GM23338 (cell line): Measurements from ENCODE around the gene GRWD1. TPM values are rescaled to one million over a fixed set of nuclear protein-coding genes. Genes with fewer than 3 reads are reported as not detected.
A peak's percentile ranks its signal among the peaks of the same experiment; 100 is the strongest.

Experiments used
- ATAC-seq: fragments of 200-7000 bp; cut with Tn5 transposase; 3 replicates; pipeline ENCODE4 v1.9.1; 2020
- DNase-seq: peaks from one replicate; pipeline ENCODE4 v3.0.0-alpha.2; 2015; ENCODE audit warnings: low spot score
- H2AFZ ChIP-seq: fragments of 200-600 bp; sonication (generic); 2 replicates; pipeline ENCODE4 v1.8.0; 2016; ENCODE audit warnings: antibody characterized with exemption, mild to moderate bottlenecking, moderate library complexity
- H3F3A ChIP-seq: fragments of 200-600 bp; sonication (generic); replicated peaks from 2 replicates; pipeline ENCODE4 v1.8.0; 2017; ENCODE audit warnings: antibody characterized with exemption, mixed run types, low read depth
- H3K27ac ChIP-seq: fragments of 200-600 bp; sonication (generic); 2 replicates; pipeline ENCODE4 v1.6.1; 2016; ENCODE audit warnings: low read depth
- H3K27me3 ChIP-seq: fragments of 200-600 bp; sonication (generic); 2 replicates; pipeline ENCODE4 v1.8.0; 2016; ENCODE audit warnings: mild to moderate bottlenecking, mixed run types, moderate library complexity; ENCODE audit not compliant: insufficient read depth
- H3K36me3 ChIP-seq: fragments of 200-600 bp; sonication (generic); 2 replicates; pipeline ENCODE4 v1.8.0; 2016; ENCODE audit warnings: mild to moderate bottlenecking; ENCODE audit not compliant: insufficient read depth
- H3K4me1 ChIP-seq: fragments of 200-600 bp; sonication (generic); 2 replicates; pipeline ENCODE4 v1.8.0; 2016; ENCODE audit warnings: mild to moderate bottlenecking, moderate library complexity; ENCODE audit not compliant: insufficient read depth
- H3K4me2 ChIP-seq: fragments of 200-600 bp; sonication (generic); 2 replicates; pipeline ENCODE4 v1.7.1; 2017; ENCODE audit warnings: mixed run types
- H3K4me3 ChIP-seq: fragments of 200-600 bp; sonication (generic); 2 replicates; pipeline ENCODE4 v1.6.1; 2016; ENCODE audit warnings: mixed run types
- H3K79me2 ChIP-seq: fragments of 200-600 bp; sonication (generic); replicated peaks from 2 replicates; pipeline ENCODE4 v1.8.0; 2017; ENCODE audit warnings: mild to moderate bottlenecking; ENCODE audit not compliant: insufficient read depth
- H3K9me2 ChIP-seq: fragments of 200-600 bp; sonication (generic); 2 replicates; pipeline ENCODE4 v1.8.0; 2017; ENCODE audit not compliant: insufficient read depth
- H4K20me1 ChIP-seq: fragments of 200-600 bp; sonication (generic); replicated peaks from 2 replicates; pipeline ENCODE4 v1.8.0; 2017; ENCODE audit warnings: mild to moderate bottlenecking; ENCODE audit not compliant: insufficient read depth
- H3K27ac Mint-ChIP-seq: 2 replicates; pipeline ENCODE4 v1.8.0; 2020; ENCODE audit warnings: inconsistent platforms, mild to moderate bottlenecking, moderate library complexity, mixed read lengths
- H3K27me3 Mint-ChIP-seq: 3 replicates; pipeline ENCODE4 v1.8.0; 2022; ENCODE audit warnings: low read depth, mild to moderate bottlenecking, moderate library complexity, mixed read lengths, inconsistent platforms; ENCODE audit not compliant: insufficient read depth, poor library complexity
- H3K36me3 Mint-ChIP-seq: 3 replicates; pipeline ENCODE4 v1.8.0; 2021; ENCODE audit warnings: low read depth, mild to moderate bottlenecking, inconsistent platforms, moderate library complexity, mixed read lengths
- H3K4me1 Mint-ChIP-seq: 3 replicates; pipeline ENCODE4 v1.8.0; 2020; ENCODE audit warnings: mild to moderate bottlenecking, inconsistent platforms, mixed read lengths
- H3K4me3 Mint-ChIP-seq: 3 replicates; pipeline ENCODE4 v1.8.0; 2021; ENCODE audit warnings: moderate library complexity, mild to moderate bottlenecking, inconsistent platforms, mixed read lengths
- H3K9me3 Mint-ChIP-seq: 3 replicates; pipeline ENCODE4 v1.8.0; 2020; ENCODE audit warnings: moderate library complexity, mild to moderate bottlenecking, inconsistent platforms, mixed read lengths
- CREB1 ChIP-seq: fragments of 250-450 bp; sonication (Bioruptor Pico); IDR thresholded peaks from 2 replicates; pipeline ENCODE4 v1.5.0; 2020; ENCODE audit warnings: low read depth, mild to moderate bottlenecking, moderate library complexity
- JUNB ChIP-seq: IDR thresholded peaks from one replicate; pipeline ENCODE4 v1.6.1; 2016; ENCODE audit warnings: antibody characterized with exemption; ENCODE audit not compliant: unreplicated experiment
- NANOG ChIP-seq: IDR thresholded peaks from 2 replicates; pipeline ENCODE4 v1.6.1; 2016; ENCODE audit warnings: antibody characterized with exemption, borderline replicate concordance
- STAT1 ChIP-seq: IDR thresholded peaks from one replicate; pipeline ENCODE4 v1.6.1; 2016; ENCODE audit warnings: antibody characterized with exemption; ENCODE audit not compliant: unreplicated experiment
- ZNF114 ChIP-seq: fragments of 250-450 bp; sonication (Bioruptor Pico); IDR thresholded peaks from 2 replicates; pipeline ENCODE4 v1.5.0; 2020; ENCODE audit warnings: mild to moderate bottlenecking, moderate library complexity
- polyA plus RNA-seq: library from polyadenylated mRNA; unstranded; fragments of >200 nt; fragmentation: Nextera tagmentation; extraction: Ambion mirVana; gene quantifications from 2 replicates; pipeline ENCODE4 v1.2.1, GENCODE V29; 2016
- total RNA-seq: library from RNA; depleted of rRNA; stranded (reverse); fragments of >200 nt; shearing (Covaris generic); gene quantifications from 2 replicates; pipeline ENCODE4 v1.2.3, GENCODE V29; 2014
- TF ChIP-seq, protein P1 (sequence below), 2 experiments: fragments of 200-600 bp in 1 of 2; sonication (generic) in 1 of 2; conservative IDR thresholded peaks; 2 replicates each; pipeline versions ENCODE4 v1.5.1 to v1.6.1; 2016 to 2017; ENCODE audit warnings: antibody characterized with exemption in 2 of 2, low read depth in 2 of 2, mild to moderate bottlenecking in 2 of 2, moderate library complexity in 1 of 2
- TF ChIP-seq, protein P2 (sequence below): fragments of 250-450 bp; sonication (Bioruptor Pico); IDR thresholded peaks from 2 replicates; pipeline ENCODE4 v1.5.0; 2020; ENCODE audit warnings: mild to moderate bottlenecking, moderate library complexity

Gene GRWD1
- total and polyA plus RNA-seq, 2 experiments from 2014 or later: 23.2 to 58.0 TPM

DNA sequence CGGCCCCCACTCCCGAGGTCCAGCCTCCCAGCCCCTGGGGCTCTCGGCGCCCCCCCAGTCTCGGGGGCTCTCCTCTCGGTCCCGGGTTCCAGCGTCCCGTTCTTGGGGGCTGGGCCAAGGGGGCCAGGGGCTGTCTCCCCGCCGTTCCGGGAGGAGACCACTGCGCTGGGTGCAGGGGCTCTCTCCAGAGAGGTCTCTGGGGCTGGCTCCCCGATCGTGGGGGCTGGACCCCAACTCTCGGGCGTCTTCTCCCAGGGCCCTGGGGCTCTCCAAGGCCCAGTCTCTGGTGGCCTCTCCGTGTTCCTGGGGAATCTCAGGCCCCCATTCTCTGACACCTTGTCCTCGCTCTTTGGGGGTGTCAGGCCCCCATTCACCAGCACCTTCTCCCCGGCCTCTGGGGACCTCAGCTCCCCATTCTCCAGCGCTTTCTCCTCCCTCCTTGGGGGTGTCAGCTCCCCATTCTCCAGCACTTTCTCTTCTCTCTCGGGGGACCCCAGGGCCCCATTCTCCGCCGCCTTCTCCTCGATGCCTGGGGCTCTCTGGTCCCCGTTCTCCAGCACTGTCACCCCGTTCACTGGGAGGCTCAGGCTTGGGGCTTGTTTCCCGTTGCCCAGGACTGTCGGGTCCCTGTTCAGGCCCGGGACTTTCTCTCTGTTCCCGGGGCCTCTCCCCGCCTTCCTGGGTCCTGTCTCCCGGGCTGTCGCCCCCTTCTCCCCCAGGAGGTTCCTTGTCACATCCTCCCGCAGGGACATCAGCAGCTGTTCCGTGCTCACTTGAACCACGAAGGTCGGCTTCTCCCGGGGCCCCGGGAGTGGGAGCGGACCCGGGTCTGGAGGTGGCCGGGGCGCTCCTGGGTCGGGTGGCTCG lies 52.2 kb downstream of the GRWD1 start:
- no peaks in the 10 kb centered on the region; the same call in 1 of the 2 replicates for H4K20me1 ChIP-seq
- H3K4me3 ChIP-seq: no peak overlapping the region
- no peaks in the 10 kb centered on the region; the same call in 1 of the 3 replicates for H3K36me3 Mint-ChIP-seq
- H3K4me1 ChIP-seq: peaks cover 11% of the 10 kb centered on the region; the same call in 1 of the 2 replicates
- peaks cover 11% of the 10 kb centered on the region for H3K27me3 Mint-ChIP-seq
- peak; percentile 3 for DNase-seq
- no peak overlapping the region for H3K27ac Mint-ChIP-seq
- H3K4me3 Mint-ChIP-seq: no peak overlapping the region
- H3K4me1 Mint-ChIP-seq: peaks cover 17% of the 10 kb centered on the region
- TF ChIP-seq CREB1 (CRISPR knock-in tag) (no peak), STAT1 (no peak), ZNF114 (no peak), JUNB (no peak), NANOG (no peak)
- TF ChIP-seq, protein P1, sequence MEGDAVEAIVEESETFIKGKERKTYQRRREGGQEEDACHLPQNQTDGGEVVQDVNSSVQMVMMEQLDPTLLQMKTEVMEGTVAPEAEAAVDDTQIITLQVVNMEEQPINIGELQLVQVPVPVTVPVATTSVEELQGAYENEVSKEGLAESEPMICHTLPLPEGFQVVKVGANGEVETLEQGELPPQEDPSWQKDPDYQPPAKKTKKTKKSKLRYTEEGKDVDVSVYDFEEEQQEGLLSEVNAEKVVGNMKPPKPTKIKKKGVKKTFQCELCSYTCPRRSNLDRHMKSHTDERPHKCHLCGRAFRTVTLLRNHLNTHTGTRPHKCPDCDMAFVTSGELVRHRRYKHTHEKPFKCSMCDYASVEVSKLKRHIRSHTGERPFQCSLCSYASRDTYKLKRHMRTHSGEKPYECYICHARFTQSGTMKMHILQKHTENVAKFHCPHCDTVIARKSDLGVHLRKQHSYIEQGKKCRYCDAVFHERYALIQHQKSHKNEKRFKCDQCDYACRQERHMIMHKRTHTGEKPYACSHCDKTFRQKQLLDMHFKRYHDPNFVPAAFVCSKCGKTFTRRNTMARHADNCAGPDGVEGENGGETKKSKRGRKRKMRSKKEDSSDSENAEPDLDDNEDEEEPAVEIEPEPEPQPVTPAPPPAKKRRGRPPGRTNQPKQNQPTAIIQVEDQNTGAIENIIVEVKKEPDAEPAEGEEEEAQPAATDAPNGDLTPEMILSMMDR (conservative IDR thresholded peaks at IDR 0.05; ENCODE audit: low read depth in 2 of 2): no peak
- TF ChIP-seq, protein P2, sequence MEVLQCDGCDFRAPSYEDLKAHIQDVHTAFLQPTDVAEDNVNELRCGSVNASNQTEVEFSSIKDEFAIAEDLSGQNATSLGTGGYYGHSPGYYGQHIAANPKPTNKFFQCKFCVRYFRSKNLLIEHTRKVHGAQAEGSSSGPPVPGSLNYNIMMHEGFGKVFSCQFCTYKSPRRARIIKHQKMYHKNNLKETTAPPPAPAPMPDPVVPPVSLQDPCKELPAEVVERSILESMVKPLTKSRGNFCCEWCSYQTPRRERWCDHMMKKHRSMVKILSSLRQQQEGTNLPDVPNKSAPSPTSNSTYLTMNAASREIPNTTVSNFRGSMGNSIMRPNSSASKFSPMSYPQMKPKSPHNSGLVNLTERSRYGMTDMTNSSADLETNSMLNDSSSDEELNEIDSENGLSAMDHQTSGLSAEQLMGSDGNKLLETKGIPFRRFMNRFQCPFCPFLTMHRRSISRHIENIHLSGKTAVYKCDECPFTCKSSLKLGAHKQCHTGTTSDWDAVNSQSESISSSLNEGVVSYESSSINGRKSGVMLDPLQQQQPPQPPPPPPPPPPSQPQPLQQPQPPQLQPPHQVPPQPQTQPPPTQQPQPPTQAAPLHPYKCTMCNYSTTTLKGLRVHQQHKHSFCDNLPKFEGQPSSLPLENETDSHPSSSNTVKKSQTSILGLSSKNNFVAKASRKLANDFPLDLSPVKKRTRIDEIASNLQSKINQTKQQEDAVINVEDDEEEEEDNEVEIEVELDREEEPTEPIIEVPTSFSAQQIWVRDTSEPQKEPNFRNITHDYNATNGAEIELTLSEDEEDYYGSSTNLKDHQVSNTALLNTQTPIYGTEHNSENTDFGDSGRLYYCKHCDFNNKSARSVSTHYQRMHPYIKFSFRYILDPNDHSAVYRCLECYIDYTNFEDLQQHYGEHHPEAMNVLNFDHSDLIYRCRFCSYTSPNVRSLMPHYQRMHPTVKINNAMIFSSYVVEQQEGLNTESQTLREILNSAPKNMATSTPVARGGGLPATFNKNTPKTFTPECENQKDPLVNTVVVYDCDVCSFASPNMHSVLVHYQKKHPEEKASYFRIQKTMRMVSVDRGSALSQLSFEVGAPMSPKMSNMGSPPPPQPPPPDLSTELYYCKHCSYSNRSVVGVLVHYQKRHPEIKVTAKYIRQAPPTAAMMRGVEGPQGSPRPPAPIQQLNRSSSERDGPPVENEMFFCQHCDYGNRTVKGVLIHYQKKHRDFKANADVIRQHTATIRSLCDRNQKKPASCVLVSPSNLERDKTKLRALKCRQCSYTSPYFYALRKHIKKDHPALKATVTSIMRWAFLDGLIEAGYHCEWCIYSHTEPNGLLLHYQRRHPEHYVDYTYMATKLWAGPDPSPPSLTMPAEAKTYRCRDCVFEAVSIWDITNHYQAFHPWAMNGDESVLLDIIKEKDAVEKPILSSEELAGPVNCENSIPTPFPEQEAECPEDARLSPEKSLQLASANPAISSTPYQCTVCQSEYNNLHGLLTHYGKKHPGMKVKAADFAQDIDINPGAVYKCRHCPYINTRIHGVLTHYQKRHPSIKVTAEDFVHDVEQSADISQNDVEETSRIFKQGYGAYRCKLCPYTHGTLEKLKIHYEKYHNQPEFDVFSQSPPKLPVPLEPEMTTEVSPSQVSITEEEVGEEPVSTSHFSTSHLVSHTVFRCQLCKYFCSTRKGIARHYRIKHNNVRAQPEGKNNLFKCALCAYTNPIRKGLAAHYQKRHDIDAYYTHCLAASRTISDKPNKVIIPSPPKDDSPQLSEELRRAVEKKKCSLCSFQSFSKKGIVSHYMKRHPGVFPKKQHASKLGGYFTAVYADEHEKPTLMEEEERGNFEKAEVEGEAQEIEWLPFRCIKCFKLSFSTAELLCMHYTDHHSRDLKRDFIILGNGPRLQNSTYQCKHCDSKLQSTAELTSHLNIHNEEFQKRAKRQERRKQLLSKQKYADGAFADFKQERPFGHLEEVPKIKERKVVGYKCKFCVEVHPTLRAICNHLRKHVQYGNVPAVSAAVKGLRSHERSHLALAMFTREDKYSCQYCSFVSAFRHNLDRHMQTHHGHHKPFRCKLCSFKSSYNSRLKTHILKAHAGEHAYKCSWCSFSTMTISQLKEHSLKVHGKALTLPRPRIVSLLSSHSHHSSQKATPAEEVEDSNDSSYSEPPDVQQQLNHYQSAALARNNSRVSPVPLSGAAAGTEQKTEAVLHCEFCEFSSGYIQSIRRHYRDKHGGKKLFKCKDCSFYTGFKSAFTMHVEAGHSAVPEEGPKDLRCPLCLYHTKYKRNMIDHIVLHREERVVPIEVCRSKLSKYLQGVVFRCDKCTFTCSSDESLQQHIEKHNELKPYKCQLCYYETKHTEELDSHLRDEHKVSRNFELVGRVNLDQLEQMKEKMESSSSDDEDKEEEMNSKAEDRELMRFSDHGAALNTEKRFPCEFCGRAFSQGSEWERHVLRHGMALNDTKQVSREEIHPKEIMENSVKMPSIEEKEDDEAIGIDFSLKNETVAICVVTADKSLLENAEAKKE (CRISPR knock-in tag): no peak
- H3K36me3 ChIP-seq: no peaks in the 10 kb centered on the region
- peaks cover 18% of the 10 kb centered on the region for H3F3A ChIP-seq
- no peaks in the 10 kb centered on the region for H3K79me2 ChIP-seq
- 0 out of 2 replicates have a peak, but pooled peaks cover 2% of the 10 kb centered on the region for H3K27me3 ChIP-seq
- H2AFZ ChIP-seq: no peak overlapping the region
- no peaks in the 10 kb centered on the region for H3K9me2 ChIP-seq
- no peak overlapping the region for H3K4me2 ChIP-seq
- no peak for ATAC-seq
- no peak overlapping the region for H3K27ac ChIP-seq
- H3K9me3 Mint-ChIP-seq: no peaks in the 10 kb centered on the region; the same call in 2 of the 3 replicates
